Large intestine (tissue), 3 donors: ENCODE results near the gene CDSN. TPM values are rescaled to one million over a fixed set of nuclear protein-coding genes. Genes with fewer than 3 reads are reported as not detected.
"Not testable (repeated sequence)": the region's sequence is repeated elsewhere in the genome, so short reads cannot be mapped to it uniquely, and the experiment has no call there.

Experiments
- DNase-seq, 2 donors: peaks; one replicate each; pipeline versions ENCODE4 v3.0.0 to v3.0.0-alpha.2; 2013
- H3K27ac ChIP-seq: one replicate; pipeline ENCODE4 v1.5.1; 2013; ENCODE audit warnings: low read length
- H3K27me3 ChIP-seq: 2 replicates; pipeline ENCODE4 v1.6.1; 2013; ENCODE audit warnings: low read length; ENCODE audit not compliant: control insufficient read depth, insufficient read depth
- H3K36me3 ChIP-seq: 2 replicates; pipeline ENCODE4 v1.6.1; 2013; ENCODE audit warnings: low read length; ENCODE audit not compliant: control insufficient read depth, insufficient read depth
- H3K4me1 ChIP-seq: one replicate; pipeline ENCODE4 v1.6.1; 2013; ENCODE audit warnings: low read length; ENCODE audit not compliant: control insufficient read depth, insufficient read depth
- H3K4me3 ChIP-seq: one replicate; pipeline ENCODE4 v1.5.1; 2013; ENCODE audit warnings: low read length
- H3K9me3 ChIP-seq: one replicate; pipeline ENCODE4 v1.6.1; 2013; ENCODE audit warnings: mild to moderate bottlenecking, low read depth, low read length, moderate library complexity; ENCODE audit not compliant: control insufficient read depth
- WGBS: methylation state at CpG from one replicate; pipeline ENCODE4 v1.1.5; 2013; ENCODE audit warnings: low lambda C conversion rate; ENCODE audit not compliant: insufficient coverage; 5-methylcytosine and 5-hydroxymethylcytosine counted together
- polyA plus RNA-seq: library from polyadenylated mRNA; unstranded; fragments of 120-200 nt; gene quantifications from one replicate; pipeline ENCODE4 v1.2.1, GENCODE V29; 2013

CDSN gene
- polyA plus RNA-seq, 1 donor = not detected

DNA sequence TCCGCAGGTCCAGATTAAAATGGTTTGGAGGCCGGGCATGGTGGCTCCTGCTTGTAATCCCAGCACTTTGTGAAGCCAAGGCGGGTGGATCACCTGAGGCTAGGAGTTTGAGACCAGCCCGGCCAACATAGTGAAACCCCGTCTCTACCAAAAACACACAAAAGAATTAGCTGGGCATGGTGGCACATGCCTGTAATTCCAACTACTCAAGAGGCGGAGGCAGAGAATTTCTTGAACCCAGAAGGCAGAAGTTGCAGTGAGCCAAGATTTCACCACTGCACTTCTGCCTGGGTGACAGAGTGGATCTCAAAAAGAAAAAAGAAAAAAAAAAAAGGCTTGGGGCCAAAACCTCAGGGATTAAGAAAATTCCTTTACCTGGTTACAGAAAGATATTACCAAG lies 38.4 kb downstream of the CDSN start:
- H3K27me3 ChIP-seq = peaks cover 14% of the 10 kb centered on the region
- no peaks in the 10 kb centered on the region for H3K4me1 ChIP-seq
- no peaks in the 10 kb centered on the region for H3K9me3 ChIP-seq
- no peaks in the 10 kb centered on the region for H3K36me3 ChIP-seq
- WGBS = no CpG with 5 or more reads among the region's 6 CpGs
- DNase-seq = no peak
- no peak overlapping the region for H3K27ac ChIP-seq
- no peak overlapping the region for H3K4me3 ChIP-seq

- WGBS = no CpG with 5 or more reads among the region's 22 CpGs
- Histone ChIP-seq H3K4me3 (no peak overlapping the region), H3K27ac (no peak overlapping the region), H3K9me3 (no peaks in the 10 kb centered on the region), H3K36me3 (no peaks in the 10 kb centered on the region), H3K4me1 (no peaks in the 10 kb centered on the region), H3K27me3 (peaks cover 7% of the 10 kb centered on the region)
- peak; percentile 40 to 45 for DNase-seq
Observed at GRCh38 chr6:31079656-31080261, 40.5 kb downstream of the CDSN start.

GRCh38 chr6:31076611-31077010 lies 43.6 kb downstream of the CDSN start:
- H3K27ac ChIP-seq = no peak overlapping the region
- WGBS = no CpG with 5 or more reads among the region's 4 CpGs
- peaks cover 3% of the 10 kb centered on the region for H3K27me3 ChIP-seq
- H3K4me3 ChIP-seq = no peak overlapping the region
- no peaks in the 10 kb centered on the region for H3K4me1 ChIP-seq
- DNase-seq = no peak
- H3K9me3 ChIP-seq = no peaks in the 10 kb centered on the region
- no peaks in the 10 kb centered on the region for H3K36me3 ChIP-seq

- no peaks in the 10 kb centered on the region for H3K36me3 ChIP-seq
- H3K27ac ChIP-seq = no peak overlapping the region
- H3K4me3 ChIP-seq = no peak overlapping the region
- no peaks in the 10 kb centered on the region for H3K4me1 ChIP-seq
- H3K27me3 ChIP-seq = peaks cover 3% of the 10 kb centered on the region
- no peak for DNase-seq
- no peaks in the 10 kb centered on the region for H3K9me3 ChIP-seq
- WGBS = no CpG with 5 or more reads among the region's 1 CpG
Observed at GRCh38 chr6:31075528-31075927, 44.7 kb downstream of the CDSN start.

GRCh38 chr6:31074401-31074800 lies 45.8 kb downstream of the CDSN start:
- Histone ChIP-seq H3K27ac (no peak overlapping the region), H3K27me3 (peaks cover under 1% of the 10 kb centered on the region), H3K36me3 (no peaks in the 10 kb centered on the region), H3K4me1 (no peaks in the 10 kb centered on the region), H3K9me3 (no peaks in the 10 kb centered on the region), H3K4me3 (no peak overlapping the region)
- no peak for DNase-seq
- 70% methylated on average over 2 of the region's 4 CpGs for WGBS

DNA sequence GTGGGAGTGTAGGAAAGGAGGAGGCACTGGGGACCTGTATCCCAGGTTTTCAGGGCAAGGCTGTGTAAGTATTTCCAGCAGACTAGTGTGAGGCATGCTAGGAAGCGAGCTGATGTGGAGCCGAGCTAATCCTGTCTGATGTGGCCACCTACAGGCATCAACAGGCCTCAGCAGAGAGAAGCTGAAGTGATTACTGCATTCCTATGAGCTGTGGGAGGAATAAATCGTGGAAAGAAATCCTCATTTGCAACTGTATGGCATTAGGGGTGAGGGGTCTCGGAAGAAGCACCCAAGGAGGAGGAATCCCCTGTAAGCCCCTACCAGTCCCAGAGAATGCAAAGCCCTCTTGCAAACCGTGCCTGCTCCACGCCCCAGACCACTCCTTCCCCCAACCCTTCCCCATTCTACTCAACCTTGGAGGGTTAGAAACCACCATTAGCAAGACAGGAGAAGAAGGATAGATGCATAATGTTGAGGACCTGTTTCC lies 49.5 kb downstream of the CDSN start:
- 20% methylated on average over 1 of the region's 6 CpGs for WGBS
- peak; percentile 44 to 51 for DNase-seq

GRCh38 chr6:31068669-31069340 lies 51.4 kb downstream of the CDSN start:
- Histone ChIP-seq H3K9me3 (peaks cover 3% of the 10 kb centered on the region), H3K4me3 (no peak overlapping the region), H3K27me3 (peaks cover 2% of the 10 kb centered on the region), H3K27ac (no peak overlapping the region), H3K4me1 (no peaks in the 10 kb centered on the region), H3K36me3 (no peaks in the 10 kb centered on the region)
- 83% methylated on average over 1 of the region's 13 CpGs for WGBS
- peak; percentile 67 to 73 for DNase-seq

More for the DNA sequence above, 49.5 kb downstream of the CDSN start:
- H3K27me3 ChIP-seq = no peaks in the 10 kb centered on the region
- H3K4me3 ChIP-seq = no peak overlapping the region
- peaks cover 3% of the 10 kb centered on the region for H3K9me3 ChIP-seq
- no peaks in the 10 kb centered on the region for H3K36me3 ChIP-seq
- H3K27ac ChIP-seq = no peak overlapping the region
- H3K4me1 ChIP-seq = no peaks in the 10 kb centered on the region

- H3K9me3 ChIP-seq, DNase-seq, H3K27me3 ChIP-seq, H3K4me3 ChIP-seq, H3K4me1 ChIP-seq, H3K27ac ChIP-seq, H3K36me3 ChIP-seq: not testable (repeated sequence)
- 83% methylated on average over 1 of the region's 11 CpGs for WGBS
Observed at GRCh38 chr6:31067891-31068668, 52.2 kb downstream of the CDSN start.

GRCh38 chr6:31067028-31067427 lies 53.2 kb downstream of the CDSN start:
- WGBS = no CpG with 5 or more reads among the region's 32 CpGs
- not testable (repeated sequence) for H3K4me3 ChIP-seq

GRCh38 chr6:31065556-31065955 lies 54.7 kb downstream of the CDSN start:
- WGBS = no CpG with 5 or more reads among the region's 2 CpGs
- H3K9me3 ChIP-seq = peaks cover 3% of the 10 kb centered on the region
- H3K27ac ChIP-seq = no peak overlapping the region
- H3K4me3 ChIP-seq = no peak overlapping the region
- H3K4me1 ChIP-seq = no peaks in the 10 kb centered on the region
- no peaks in the 10 kb centered on the region for H3K36me3 ChIP-seq
- peak in 1 of 2 donors; percentile 62 for DNase-seq
- peaks cover 8% of the 10 kb centered on the region for H3K27me3 ChIP-seq

More at GRCh38 chr6:31067028-31067427, 53.2 kb downstream of the CDSN start:
- H3K9me3 ChIP-seq, DNase-seq, H3K36me3 ChIP-seq, H3K27me3 ChIP-seq, H3K27ac ChIP-seq, H3K4me1 ChIP-seq: not testable (repeated sequence)
